ENCODE results near the gene BOD1L1. TPM values are rescaled to one million over a fixed set of nuclear protein-coding genes. Genes with fewer than 3 reads are reported as not detected.

Gene BOD1L1
- total RNA-seq, 3 donors from 2014 or later, result 29.6 to 46.2 (median 39.3) TPM

DNA sequence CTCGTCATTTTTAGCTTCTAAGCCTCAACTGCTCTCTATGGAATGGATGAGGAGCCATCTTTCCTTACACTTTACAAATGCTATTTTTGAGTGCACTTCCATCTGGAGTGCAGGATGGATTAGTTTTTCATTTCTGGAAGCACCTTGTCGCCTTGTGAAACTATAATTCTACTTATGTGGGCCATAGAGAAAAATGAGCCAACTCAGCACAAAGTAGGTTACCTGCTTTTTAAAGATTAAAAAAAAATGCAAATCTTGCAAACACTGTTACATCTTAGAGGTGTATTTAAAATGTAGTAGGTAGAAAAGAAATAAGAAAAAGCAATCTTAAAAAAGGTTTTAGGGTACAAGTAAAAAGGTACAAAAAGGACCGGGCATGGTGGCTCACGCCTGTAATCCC is 10.9 kb downstream of the BOD1L1 start:
- TF ChIP-seq, protein P1, sequence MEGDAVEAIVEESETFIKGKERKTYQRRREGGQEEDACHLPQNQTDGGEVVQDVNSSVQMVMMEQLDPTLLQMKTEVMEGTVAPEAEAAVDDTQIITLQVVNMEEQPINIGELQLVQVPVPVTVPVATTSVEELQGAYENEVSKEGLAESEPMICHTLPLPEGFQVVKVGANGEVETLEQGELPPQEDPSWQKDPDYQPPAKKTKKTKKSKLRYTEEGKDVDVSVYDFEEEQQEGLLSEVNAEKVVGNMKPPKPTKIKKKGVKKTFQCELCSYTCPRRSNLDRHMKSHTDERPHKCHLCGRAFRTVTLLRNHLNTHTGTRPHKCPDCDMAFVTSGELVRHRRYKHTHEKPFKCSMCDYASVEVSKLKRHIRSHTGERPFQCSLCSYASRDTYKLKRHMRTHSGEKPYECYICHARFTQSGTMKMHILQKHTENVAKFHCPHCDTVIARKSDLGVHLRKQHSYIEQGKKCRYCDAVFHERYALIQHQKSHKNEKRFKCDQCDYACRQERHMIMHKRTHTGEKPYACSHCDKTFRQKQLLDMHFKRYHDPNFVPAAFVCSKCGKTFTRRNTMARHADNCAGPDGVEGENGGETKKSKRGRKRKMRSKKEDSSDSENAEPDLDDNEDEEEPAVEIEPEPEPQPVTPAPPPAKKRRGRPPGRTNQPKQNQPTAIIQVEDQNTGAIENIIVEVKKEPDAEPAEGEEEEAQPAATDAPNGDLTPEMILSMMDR (IDR thresholded peaks at IDR 0.05), result no peak
- Histone ChIP-seq H3K4me3 (no peak overlapping the region), H3K4me1 (ENCODE audit: low read depth) (no peaks in the 10 kb centered on the region), H3K9me3 (no peaks in the 10 kb centered on the region), H3K36me3 (ENCODE audit: low read depth) (peaks cover 16% of the 10 kb centered on the region)
- DNase-seq (no peak), ATAC-seq (no peak)
- intact Hi-C loops (cut with DNase I, micrococcal nuclease), result no loop called here

DNA sequence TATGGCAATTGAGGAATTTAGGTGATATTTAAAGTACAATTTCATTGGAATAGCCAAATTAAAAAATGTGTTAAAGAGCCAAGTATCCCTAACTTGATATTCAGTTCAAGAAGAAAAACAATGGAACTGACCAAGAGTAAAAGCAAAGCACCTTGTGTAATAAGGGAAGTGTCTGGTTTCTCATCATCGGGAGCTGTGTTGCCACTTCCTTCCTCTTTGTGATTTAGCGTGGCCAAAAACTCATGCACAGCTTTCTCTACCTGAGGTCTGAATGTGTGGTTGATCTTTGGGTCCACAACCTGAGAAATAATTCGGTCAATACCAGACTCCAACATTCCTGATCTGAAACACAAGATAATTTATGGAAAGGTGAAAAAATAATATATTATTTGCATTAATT is 12.4 kb downstream of the BOD1L1 start:
- TF ChIP-seq, protein P1 (IDR thresholded peaks at IDR 0.05), result no peak
- peak; percentile 41 for ATAC-seq
- Histone ChIP-seq H3K4me3 (no peak overlapping the region), H3K36me3 (ENCODE audit: low read depth) (peaks cover 16% of the 10 kb centered on the region), H3K4me1 (ENCODE audit: low read depth) (no peaks in the 10 kb centered on the region), H3K9me3 (no peaks in the 10 kb centered on the region)
- intact Hi-C loops (cut with DNase I, micrococcal nuclease), result no loop called here
- no peak for DNase-seq

DNA sequence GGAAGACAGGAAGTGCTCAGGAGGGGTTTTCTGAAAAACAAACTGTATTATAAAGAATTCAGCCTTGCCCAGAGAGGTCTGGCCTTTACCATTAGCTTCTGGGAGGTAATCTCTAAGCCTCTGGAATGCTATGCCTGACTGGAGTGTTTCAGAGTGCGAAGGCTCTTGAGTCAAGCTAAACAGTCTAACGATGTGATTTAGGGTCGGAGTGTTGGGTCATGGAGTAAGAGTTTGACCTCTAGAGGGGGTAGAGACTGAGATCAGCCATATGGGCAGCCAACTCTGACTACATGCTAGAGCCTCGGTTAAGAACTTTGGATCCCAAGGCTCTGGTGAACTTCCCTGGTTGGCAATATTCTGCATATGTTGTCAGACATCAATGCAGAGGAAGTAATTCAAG is 15.0 kb downstream of the BOD1L1 start:
- no peaks in the 10 kb centered on the region for H3K9me3 ChIP-seq
- TF ChIP-seq, protein P1 (IDR thresholded peaks at IDR 0.05), result no peak
- H3K4me3 ChIP-seq, result no peak overlapping the region
- ATAC-seq, result no peak
- H3K4me1 ChIP-seq (ENCODE audit: low read depth), result no peaks in the 10 kb centered on the region
- intact Hi-C loops (cut with DNase I, micrococcal nuclease), result no loop called here
- H3K36me3 ChIP-seq (ENCODE audit: low read depth), result peaks cover 19% of the 10 kb centered on the region
- DNase-seq, result no peak

DNA sequence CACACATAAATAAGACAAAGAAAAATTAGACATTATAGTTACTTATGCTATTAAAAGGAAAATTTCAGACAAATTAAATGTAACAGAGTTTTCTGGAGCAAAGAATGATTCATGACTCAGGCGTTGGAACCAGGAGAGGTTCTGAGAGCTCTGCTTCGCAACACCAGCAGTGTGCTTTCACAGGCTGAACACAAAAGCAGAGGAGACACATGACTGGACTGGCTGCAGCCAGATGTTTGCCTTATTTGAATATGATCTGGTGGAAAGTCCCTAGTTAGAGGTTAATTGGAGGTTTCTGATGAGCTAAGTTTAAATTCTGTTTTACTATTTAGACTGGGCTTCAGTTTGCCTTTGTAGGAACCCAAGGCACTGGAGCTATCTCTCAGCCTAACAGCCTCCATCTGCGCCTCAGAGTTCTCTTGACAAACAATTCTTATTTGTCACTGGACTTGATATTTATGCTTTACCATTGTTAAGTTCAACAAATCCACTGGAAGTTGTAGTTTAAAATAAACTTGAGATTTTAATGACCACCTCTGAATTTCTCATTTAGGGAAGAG is 16.2 kb downstream of the BOD1L1 start:
- no peak overlapping the region for H3K4me3 ChIP-seq
- no peak for DNase-seq
- intact Hi-C loops (cut with DNase I, micrococcal nuclease), result no loop called here
- H3K36me3 ChIP-seq (ENCODE audit: low read depth), result peaks cover 24% of the 10 kb centered on the region
- peak; percentile 75 for ATAC-seq
- H3K9me3 ChIP-seq, result no peaks in the 10 kb centered on the region
- H3K4me1 ChIP-seq (ENCODE audit: low read depth), result no peaks in the 10 kb centered on the region
- TF ChIP-seq, protein P1 (IDR thresholded peaks at IDR 0.05), result no peak

DNA sequence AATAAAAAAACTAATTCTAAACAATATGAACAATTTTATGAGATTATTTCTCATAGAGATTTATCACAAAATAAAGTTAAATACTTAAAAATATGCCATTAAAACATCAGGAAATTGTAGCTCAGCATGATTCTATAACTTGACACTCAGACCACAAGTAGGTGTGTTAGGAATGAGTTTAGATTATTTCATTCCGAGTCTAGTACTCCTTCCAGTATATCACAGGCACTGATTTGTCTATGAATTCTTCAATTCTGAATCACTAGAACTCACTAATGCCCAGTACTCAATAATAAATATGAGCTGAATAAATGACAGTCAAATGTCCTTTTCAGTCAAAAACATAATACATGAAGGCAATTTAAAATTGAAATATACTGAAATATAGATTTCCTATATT is 22.2 kb downstream of the BOD1L1 start:
- Histone ChIP-seq H3K4me3 (no peak overlapping the region), H3K4me1 (ENCODE audit: low read depth) (no peaks in the 10 kb centered on the region), H3K9me3 (no peaks in the 10 kb centered on the region), H3K36me3 (ENCODE audit: low read depth) (peaks cover 8% of the 10 kb centered on the region)
- intact Hi-C loops (cut with DNase I, micrococcal nuclease), result no loop called here
- TF ChIP-seq, protein P1 (IDR thresholded peaks at IDR 0.05), result no peak
- ATAC-seq (no peak), DNase-seq (no peak)

DNA sequence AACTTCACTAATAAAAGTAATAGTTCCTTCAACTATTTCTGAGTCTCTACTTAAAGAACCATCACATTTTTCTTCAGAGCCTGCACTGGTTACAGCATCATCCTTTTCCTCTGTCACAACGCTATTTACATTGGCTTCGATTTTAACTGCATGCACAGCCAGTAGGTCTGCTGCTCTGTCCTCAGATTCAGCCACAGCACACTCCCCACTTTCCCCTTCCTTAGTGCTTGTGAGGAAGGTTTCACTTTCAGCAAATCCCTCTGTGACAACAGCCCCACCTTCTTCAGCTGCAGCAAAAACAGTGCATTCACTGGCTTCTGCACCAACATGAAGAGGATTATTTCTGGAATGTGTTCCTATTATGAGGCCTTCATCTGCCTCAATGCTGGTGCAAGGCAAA is 25.7 kb downstream of the BOD1L1 start:
- TF ChIP-seq, protein P1 (IDR thresholded peaks at IDR 0.05), result no peak
- Histone ChIP-seq H3K9me3 (no peaks in the 10 kb centered on the region), H3K36me3 (ENCODE audit: low read depth) (no peaks in the 10 kb centered on the region), H3K4me1 (ENCODE audit: low read depth) (no peaks in the 10 kb centered on the region), H3K4me3 (no peak overlapping the region)
- intact Hi-C loops (cut with DNase I, micrococcal nuclease), result no loop called here
- DNase-seq, result no peak
- no peak for ATAC-seq
